Left lung (tissue), 10 donors: Measurements from ENCODE around the gene MON2. TPM values are rescaled to one million over a fixed set of nuclear protein-coding genes. Genes with fewer than 3 reads are reported as not detected.

ENCODE experiments used
- ATAC-seq: fragments of 200-7000 bp; cut with Tn5 transposase; one replicate; pipeline ENCODE4 v1.9.1; 2020; ENCODE audit warnings: moderate library complexity
- DNase-seq, 4 donors: peaks; one replicate each; pipeline ENCODE4 v3.0.0-alpha.2; 2013 to 2020
- H3K27ac ChIP-seq, 2 donors: fragments of 200-600 bp; sonication (generic) in 1 of 2; one replicate each; pipeline versions ENCODE4 v1.5.0 to v1.8.0; 2020 to 2021
- H3K27me3 ChIP-seq, 2 donors: fragments of 200-600 bp; sonication (generic) in 1 of 2; one replicate each; pipeline versions ENCODE4 v1.5.0 to v1.8.0; 2020 to 2021
- H3K36me3 ChIP-seq, 2 donors: fragments of 200-600 bp; sonication (generic) in 1 of 2; one replicate each; pipeline versions ENCODE4 v1.5.0 to v1.8.0; 2020 to 2021
- H3K4me1 ChIP-seq, 2 donors: fragments of 200-600 bp; one replicate each; pipeline ENCODE4 v1.8.0; 2021
- H3K4me3 ChIP-seq, 2 donors: fragments of 200-600 bp; sonication (generic) in 1 of 2; one replicate each; pipeline versions ENCODE4 v1.5.0 to v1.8.0; 2020 to 2021; ENCODE audit warnings: mild to moderate bottlenecking in 1 of 2
- H3K9me3 ChIP-seq, 2 donors: fragments of 200-600 bp; sonication (generic) in 1 of 2; one replicate each; pipeline versions ENCODE4 v1.5.0 to v1.8.0; 2020 to 2021
- intact Hi-C, 2 donors: fragments of 100-400 bp; cut with DNase I; formaldehyde crosslinking; loops; one replicate each; pipeline versions ENCODE4 v1.11.2 to v1.14.2; 2022
- polyA plus RNA-seq, 6 donors: library from polyadenylated mRNA; unstranded; fragments of 120-200 nt; gene quantifications; one replicate each; pipeline ENCODE4 v1.2.1, GENCODE V29; 2013; ENCODE audit not compliant: insufficient read length in 6 of 6
- total RNA-seq, 2 donors: library from RNA; stranded (reverse); fragmentation: NEBNext Ultra II Directional; extraction: Animal tissue kit (Norgen Biotek cat#: 25700); gene quantifications; one replicate each; pipeline ENCODE4 v1.2.1, GENCODE V29; 2021
- TF ChIP-seq, protein P1 (sequence below), 2 donors: fragments of 200-600 bp; sonication (generic) in 1 of 2; IDR thresholded peaks; one replicate each; pipeline versions ENCODE4 v1.5.0 to v1.8.0; 2021; ENCODE audit warnings: antibody characterized with exemption in 2 of 2
- donor health status: DM: no; HTN: yes; CAD: no.
- donor health status: DM: no; HTN: no; CAD: no.

MON2 gene
- total and polyA plus RNA-seq, 8 donors: 48.5 to 96.2 (median 79.2) TPM

- no peak for ATAC-seq
- Histone ChIP-seq H3K27me3 (no peaks in the 10 kb centered on the region), H3K4me1 (no peaks in the 10 kb centered on the region), H3K27ac (no peak overlapping the region), H3K36me3 (peaks cover 0 to 61% of the 10 kb centered on the region in 2 donors), H3K4me3 (no peak overlapping the region), H3K9me3 (no peaks in the 10 kb centered on the region)
- TF ChIP-seq, protein P1, sequence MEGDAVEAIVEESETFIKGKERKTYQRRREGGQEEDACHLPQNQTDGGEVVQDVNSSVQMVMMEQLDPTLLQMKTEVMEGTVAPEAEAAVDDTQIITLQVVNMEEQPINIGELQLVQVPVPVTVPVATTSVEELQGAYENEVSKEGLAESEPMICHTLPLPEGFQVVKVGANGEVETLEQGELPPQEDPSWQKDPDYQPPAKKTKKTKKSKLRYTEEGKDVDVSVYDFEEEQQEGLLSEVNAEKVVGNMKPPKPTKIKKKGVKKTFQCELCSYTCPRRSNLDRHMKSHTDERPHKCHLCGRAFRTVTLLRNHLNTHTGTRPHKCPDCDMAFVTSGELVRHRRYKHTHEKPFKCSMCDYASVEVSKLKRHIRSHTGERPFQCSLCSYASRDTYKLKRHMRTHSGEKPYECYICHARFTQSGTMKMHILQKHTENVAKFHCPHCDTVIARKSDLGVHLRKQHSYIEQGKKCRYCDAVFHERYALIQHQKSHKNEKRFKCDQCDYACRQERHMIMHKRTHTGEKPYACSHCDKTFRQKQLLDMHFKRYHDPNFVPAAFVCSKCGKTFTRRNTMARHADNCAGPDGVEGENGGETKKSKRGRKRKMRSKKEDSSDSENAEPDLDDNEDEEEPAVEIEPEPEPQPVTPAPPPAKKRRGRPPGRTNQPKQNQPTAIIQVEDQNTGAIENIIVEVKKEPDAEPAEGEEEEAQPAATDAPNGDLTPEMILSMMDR (IDR thresholded peaks at IDR 0.05): no peak
- DNase-seq: no peak
- intact Hi-C loops: no loop called here
Observed at GRCh38 chr12:62533087-62533754, 66.6 kb downstream of the MON2 start.

DNA sequence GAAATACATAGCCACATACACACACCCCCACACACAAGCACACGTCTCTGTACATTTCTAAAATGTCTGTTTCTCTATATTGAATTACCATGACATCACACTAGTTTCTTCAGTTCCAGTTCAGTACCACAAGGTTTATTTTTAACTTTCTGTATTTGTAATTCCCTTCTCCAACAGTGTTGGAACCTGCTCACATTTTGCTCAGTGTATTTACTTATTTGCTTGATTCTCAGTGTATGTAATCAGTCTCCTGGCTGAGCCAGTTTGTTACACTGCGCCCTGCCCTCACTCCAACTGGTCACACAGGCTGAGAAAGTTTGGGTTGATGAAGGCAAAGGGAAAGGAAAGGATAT, 67.1 kb downstream of the MON2 start:
- Histone ChIP-seq H3K27me3 (no peaks in the 10 kb centered on the region), H3K4me1 (no peaks in the 10 kb centered on the region), H3K36me3 (peaks cover 0 to 66% of the 10 kb centered on the region in 2 donors), H3K27ac (no peak overlapping the region), H3K4me3 (no peak overlapping the region), H3K9me3 (no peaks in the 10 kb centered on the region)
- intact Hi-C loops: no loop called here
- DNase-seq (peak in 1 of 4 donors; percentile 16), ATAC-seq (no peak)
- TF ChIP-seq, protein P1 (IDR thresholded peaks at IDR 0.05): no peak

DNA sequence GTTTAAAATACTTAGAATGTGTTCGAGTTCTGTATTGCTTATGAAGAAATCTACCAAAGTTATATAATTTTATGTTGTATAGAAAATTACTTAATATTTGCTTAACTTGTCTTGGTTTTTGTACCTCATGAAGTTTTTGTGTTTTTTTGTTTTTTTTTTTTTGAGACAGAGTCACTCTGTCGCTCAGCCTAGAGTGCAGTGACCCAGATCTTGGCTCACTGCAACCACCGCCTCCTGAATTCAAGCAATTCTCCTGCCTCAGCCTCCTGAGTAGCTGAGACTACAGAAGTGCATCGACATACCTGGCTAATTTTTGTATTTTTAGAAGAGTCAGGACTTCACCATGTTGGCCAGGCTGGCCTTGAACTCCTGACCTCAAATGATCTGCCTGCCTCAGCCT, 69.9 kb downstream of the MON2 start:
- intact Hi-C loops: no loop called here
- Histone ChIP-seq H3K36me3 (peaks cover 0 to 88% of the 10 kb centered on the region in 2 donors), H3K4me3 (no peak overlapping the region), H3K9me3 (no peaks in the 10 kb centered on the region), H3K27ac (no peak overlapping the region), H3K4me1 (no peaks in the 10 kb centered on the region), H3K27me3 (no peaks in the 10 kb centered on the region)
- TF ChIP-seq, protein P1 (IDR thresholded peaks at IDR 0.05): no peak
- DNase-seq: no peak
- ATAC-seq: no peak

GRCh38 chr12:62537551-62537950, 70.9 kb downstream of the MON2 start:
- peaks cover 0 to 87% of the 10 kb centered on the region in 2 donors for H3K36me3 ChIP-seq
- H3K27me3 ChIP-seq: no peaks in the 10 kb centered on the region
- ATAC-seq (no peak), DNase-seq (peak in 1 of 4 donors; percentile 23)
- no peak overlapping the region for H3K4me3 ChIP-seq
- H3K27ac ChIP-seq: no peak overlapping the region
- intact Hi-C loops: no loop called here
- H3K9me3 ChIP-seq: no peaks in the 10 kb centered on the region
- no peaks in the 10 kb centered on the region for H3K4me1 ChIP-seq
- TF ChIP-seq, protein P1 (IDR thresholded peaks at IDR 0.05): no peak

DNA sequence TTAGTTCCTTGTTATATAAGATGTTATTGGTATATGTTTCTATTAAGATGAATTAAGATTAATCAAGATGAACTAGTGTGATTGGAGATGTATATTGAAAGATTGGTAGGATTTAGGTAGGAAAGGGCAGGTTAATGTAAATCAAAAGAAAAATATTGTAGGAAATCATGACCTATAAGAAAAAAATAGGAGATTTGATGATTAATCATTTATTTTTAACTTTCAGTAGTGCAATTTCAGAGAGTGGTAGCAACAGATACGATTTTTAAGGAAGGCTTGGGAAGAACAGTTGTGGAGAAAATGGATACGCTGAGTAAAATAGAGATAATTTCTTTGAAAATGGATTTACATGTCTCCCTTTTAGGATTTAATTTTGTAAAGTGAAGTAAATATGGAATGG, 73.7 kb downstream of the MON2 start:
- H3K4me3 ChIP-seq: no peak overlapping the region
- no peaks in the 10 kb centered on the region for H3K4me1 ChIP-seq
- no peak for DNase-seq
- no peak overlapping the region for H3K27ac ChIP-seq
- TF ChIP-seq, protein P1 (IDR thresholded peaks at IDR 0.05): no peak
- intact Hi-C loops: no loop called here
- H3K9me3 ChIP-seq: no peaks in the 10 kb centered on the region
- peaks cover 0 to 85% of the 10 kb centered on the region in 2 donors for H3K36me3 ChIP-seq
- H3K27me3 ChIP-seq: no peaks in the 10 kb centered on the region
- no peak for ATAC-seq
